GM08714 (cell line): ENCODE results near the gene PRELP.
"Not testable (repeated sequence)": the region's sequence is repeated elsewhere in the genome, so short reads cannot be mapped to it uniquely, and the experiment has no call there.

ENCODE experiments used
- H3K4me3 ChIP-seq: fragments of 200-500 bp; sonication (Bioruptor generic); 2 replicates; pipeline ENCODE4 v1.5.1; 2014; ENCODE audit warnings: mild to moderate bottlenecking, low read length, inconsistent platforms
- ZNF274 ChIP-seq: IDR thresholded peaks from 2 replicates; pipeline ENCODE4 v1.6.1; 2012; ENCODE audit warnings: mild to moderate bottlenecking, low read depth, low read length

The PRELP gene

DNA sequence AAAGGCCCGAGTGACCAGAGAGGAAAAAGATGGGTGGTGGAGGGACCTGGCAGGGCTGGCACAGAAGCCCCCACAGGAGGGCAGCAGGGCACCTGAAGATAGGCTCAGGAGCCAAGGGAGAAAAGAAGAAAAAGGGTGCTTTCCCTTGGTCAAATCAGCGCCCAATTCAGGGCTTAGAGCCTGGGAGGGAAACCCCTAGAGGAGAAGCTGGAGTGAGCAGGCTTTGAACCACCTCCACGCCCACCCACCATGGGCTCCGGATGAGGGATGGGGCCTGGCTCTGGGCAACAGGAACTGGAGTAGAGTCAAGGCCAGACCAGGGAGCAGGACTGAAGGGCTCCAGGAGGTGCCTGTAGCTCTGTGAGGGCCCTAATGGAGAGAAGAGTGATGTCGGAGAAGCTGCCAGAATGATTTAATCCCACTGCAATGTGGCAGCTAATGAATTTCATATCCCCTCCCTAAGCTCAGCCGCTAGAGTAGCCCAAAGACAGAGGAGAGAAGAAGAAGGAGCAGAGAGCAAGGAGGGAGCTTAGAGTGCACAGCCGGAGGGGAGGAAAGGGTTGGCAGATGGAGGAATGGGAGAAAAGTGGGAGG, 12.0 kb upstream of the PRELP start:
- no peak for TF ChIP-seq ZNF274
- H3K4me3 ChIP-seq, result no peak overlapping the region

DNA sequence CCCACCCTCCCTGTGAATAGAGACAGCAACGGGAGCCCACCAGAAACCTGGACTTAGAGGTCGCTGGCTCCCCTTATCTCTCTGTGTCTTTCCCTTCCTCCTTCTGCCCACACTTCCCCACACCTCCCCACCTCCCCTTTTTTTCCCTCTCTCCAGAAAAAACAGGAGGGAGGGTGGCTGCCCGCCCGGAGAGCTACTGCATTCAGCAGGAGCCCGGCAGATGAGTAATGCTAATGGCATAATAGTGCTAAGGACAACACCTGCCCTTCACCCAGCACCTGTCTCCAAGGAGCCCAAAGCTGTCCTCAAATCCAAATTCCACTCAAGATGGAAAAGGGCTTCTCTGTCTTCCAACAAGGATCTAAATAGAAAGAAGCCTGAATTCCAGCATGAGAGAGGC, 11.4 kb upstream of the PRELP start:
- TF ChIP-seq ZNF274, result no peak
- no peak overlapping the region for H3K4me3 ChIP-seq

DNA sequence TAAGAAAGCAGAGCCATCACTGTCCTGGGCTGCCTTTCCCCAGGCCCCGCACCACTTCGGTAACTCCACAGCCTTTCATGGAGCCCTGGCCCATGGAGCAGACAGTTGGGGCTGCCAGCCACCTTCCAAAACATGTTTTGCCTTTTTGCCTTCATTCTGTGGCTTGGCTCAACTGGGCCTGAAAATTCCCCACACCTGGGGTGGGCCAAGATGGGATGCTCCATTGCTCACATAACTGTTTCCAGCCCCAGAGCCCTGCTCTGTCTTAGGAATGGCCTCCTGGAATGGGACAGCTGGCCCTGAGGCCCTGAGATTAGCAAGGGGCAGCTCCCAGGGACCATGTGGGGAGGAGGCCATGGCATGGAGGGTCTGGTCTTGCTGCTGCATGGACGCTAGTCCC, 10.9 kb upstream of the PRELP start:
- no peak overlapping the region for H3K4me3 ChIP-seq
- no peak for TF ChIP-seq ZNF274

DNA sequence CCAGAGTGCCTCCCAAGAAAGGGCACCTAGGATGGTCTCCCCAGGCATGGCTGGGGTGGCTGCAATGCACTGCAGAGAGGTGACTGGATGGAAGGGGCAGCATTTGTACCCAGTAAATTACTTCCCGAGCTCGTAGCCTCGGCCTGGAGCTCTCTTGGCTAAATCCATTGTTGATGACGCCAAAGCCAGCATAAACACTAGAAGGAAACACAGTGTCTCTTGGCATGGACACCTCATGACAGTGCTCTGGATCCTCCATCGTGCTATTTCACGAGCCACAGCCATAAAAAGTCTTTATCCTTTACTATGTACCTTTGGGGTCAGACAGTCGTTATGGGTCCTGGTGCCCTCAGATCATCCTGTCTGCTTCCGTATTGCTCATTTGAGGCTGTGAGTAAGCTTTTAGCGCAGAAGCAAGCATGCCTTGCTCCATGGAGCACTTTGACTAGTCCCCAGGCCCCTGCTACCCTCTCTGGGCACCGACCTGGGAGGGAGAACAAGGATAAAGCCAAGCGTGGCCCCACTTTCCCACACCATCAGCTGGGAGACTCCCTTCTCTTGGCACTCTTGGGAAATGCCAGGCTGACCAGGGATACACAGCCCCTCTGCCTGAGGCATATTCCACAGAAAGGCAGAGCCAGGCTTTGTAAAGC, 10.3 kb upstream of the PRELP start:
- TF ChIP-seq ZNF274, result no peak

DNA sequence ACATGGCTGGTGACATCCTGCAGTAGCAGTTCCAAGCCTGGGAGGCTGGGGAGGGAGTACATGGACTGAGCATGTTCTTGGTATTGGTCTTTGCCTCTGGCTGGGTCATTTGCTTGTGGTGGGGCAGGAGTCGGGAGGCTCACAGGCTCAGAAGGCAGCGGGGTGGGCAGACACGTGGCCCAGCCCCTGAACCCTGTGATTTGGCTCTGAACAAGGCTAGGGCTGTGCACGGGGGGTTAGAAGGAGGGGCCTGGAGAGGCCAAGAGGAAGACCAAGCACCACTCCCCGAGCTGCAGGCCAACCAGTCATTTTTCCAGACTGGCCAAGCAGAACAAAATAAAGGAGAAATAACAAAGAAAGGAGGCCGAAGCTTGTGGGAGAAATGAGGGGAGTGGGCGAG, 9.7 kb upstream of the PRELP start:
- H3K4me3 ChIP-seq, result no peak overlapping the region
- no peak for TF ChIP-seq ZNF274

More for the DNA sequence above, 10.3 kb upstream of the PRELP start:
- H3K4me3 ChIP-seq, result no peak overlapping the region

DNA sequence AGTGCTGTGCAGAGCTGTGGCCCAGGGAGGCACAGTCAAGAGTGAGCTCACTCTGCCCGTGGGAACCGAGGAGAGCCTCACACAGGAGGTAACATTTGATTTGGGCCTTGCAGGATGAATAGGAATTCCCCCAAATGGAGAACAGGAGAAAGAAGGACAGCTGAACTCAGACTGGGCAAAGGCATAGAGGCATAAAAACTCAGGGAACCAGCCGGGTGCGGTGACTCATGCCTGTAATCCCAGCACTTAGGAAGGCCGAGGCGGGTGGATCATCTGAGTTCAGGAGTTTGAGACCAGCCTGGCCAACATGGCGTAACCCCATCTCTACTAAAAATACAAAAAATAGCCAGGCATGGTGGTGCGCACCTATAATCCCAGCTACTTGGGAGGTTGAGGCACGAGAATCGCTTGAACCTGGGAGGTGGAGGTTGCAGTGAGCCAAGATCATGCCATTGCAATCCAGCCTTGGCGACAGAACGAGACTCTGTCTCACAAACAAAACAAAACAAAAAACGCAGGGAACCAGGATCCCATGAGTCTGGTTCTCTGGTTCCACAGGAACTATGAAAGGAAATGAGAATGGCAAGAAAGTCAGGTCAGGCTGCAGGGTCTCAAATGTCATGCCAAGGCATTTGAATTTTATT, 8.6 kb upstream of the PRELP start:
- not testable (repeated sequence) for H3K4me3 ChIP-seq

DNA sequence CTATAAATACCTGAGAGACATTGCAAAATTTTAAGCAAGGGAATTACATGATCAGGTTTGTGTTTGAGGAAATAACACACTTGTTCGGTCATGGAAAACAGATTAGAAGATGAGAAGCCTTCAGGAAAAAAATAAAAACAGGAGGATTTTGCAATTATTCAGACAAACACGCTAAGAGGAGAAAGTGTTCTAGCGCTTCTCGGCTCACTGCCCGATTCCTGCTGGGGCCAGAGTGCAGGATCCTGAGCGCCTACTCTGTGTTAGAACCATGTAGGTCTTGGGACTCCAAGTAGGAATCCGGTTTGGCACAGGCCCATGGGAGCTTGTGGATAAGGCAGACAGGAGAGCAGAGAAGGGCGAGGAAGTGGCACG, 8.1 kb upstream of the PRELP start:
- no peak for TF ChIP-seq ZNF274
- no peak overlapping the region for H3K4me3 ChIP-seq

DNA sequence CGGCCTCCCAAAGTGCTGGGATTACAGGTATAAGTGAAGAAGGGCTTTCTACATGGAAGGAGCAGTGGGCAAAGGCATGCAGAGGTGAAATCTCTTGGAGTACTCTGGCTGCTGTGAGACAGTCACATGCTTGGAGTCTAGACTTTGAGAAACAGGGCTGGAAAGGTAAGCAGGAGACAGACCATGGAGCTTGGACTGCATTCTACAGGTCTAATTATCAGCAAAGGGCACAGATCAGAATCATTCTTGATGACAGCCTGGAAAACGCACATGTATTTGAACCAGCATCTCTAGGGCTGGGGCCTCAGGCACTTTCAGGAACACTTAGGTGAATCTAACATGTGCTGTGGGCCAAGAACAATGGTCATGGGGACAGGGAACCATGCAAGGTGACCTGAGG, 7.3 kb upstream of the PRELP start:
- H3K4me3 ChIP-seq, result no peak overlapping the region
- TF ChIP-seq ZNF274, result no peak

DNA sequence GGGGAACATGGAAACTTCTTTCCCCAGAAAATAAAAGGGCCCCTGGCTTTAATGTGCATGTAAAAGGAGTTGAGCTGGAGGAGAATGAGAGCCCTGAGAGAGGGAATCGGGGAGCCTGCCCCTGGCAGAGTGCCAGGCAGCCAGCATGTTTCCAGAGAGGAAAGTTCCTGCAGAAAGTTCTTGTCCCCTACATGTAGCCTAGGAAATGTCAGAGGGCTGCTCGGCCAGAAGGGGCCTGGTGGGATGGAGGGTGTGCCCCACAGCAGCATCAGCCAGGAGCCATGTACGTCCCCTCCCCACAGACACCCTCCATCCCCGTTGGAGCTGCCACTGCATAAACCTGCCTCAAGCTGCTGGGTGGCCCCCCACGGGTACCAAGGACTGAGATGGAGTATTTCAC, 5.4 kb upstream of the PRELP start:
- no peak overlapping the region for H3K4me3 ChIP-seq
- no peak for TF ChIP-seq ZNF274

DNA sequence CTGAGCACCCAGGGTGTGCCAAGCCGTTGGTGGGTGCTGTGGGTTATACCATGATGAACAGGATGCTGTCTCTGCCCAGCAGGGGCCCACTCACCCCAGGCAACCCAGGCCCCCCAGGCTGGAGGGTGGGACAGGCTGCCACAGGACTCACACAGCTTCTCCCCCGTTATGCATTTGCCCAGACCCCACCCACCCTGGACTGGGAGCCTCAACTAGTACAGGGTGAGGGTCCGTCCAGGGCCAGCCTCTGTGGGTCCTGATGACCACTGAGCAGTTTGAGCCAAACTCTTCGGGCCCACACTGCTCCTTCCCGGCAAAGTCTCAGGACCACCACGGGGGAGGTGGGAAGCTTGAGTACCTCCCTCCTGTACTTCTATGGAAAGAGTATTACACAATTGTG, 3.8 kb upstream of the PRELP start:
- H3K4me3 ChIP-seq, result no peak overlapping the region
- TF ChIP-seq ZNF274, result no peak

DNA sequence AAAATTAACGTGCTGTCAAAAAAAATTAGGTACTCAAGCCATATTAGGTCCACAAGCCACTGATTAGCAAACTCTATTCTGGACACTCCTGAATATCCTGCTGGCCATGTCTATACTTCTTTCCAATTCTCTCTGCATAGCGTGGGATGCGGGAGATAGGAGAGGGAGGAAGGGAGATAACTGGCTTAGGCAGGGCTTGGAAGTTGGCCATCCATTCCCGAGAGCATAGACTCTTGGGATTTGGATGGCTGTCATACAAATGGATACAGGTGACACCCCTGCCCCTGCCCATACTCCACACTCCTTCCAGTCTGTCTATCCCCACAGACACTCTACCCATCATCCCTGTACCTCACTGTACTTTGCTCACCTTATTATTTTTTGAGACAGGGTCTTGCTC, 2.3 kb upstream of the PRELP start:
- no peak overlapping the region for H3K4me3 ChIP-seq
- no peak for TF ChIP-seq ZNF274

DNA sequence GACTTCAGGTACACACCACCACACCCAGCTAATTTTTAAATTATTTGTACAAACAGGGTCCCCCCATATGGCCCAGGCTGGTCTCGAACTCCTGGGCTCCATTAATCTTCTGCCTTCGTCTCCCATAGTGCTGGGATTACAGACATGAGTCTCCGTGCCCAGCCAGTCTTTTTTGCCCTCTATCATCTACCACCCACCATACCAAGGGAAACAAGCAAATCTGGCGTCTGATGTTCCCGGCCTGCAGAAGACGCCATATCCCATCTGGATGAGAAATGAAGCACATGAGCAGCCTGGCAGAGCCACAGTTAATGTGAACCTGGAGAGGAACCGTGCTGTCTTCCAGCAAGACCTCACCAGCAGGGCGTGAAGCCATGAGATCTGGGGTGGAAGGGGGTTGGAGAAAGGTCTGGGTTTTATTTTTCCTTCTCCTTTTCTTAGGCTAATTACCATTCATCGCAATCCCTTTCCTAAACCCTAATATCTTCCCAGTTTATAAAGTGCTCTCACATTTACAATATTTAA, 1.8 kb upstream of the PRELP start:
- no peak overlapping the region for H3K4me3 ChIP-seq
- TF ChIP-seq ZNF274, result no peak

DNA sequence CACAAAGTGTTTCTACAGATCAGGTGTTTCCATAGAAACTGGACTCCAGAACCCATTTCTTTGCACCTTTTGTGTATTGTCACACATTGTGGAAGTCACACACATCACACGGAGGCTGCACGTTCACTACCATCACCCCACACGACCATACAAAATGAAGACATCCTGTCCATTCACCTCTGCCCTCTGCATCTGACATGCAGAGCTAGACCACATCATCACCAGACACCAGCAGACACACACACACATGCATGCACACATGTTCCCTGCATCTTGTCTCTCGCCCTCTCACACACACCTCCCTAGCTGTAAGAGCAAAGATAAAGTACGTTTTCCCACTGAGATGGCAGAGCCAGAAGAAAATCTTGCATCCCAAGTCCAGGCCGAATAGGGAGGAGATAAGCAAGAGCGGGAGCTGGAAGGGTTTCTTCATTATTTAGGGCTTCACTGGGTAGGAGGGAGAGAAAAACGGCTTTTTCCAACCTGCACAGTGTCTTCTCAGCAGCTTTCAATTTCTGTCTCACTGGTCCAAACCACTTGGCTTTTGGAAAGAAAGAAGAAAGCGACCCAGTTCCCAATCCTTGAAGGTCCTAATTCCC, 709 bp downstream of the PRELP start:
- TF ChIP-seq ZNF274, result no peak
- H3K4me3 ChIP-seq, result no peak overlapping the region

DNA sequence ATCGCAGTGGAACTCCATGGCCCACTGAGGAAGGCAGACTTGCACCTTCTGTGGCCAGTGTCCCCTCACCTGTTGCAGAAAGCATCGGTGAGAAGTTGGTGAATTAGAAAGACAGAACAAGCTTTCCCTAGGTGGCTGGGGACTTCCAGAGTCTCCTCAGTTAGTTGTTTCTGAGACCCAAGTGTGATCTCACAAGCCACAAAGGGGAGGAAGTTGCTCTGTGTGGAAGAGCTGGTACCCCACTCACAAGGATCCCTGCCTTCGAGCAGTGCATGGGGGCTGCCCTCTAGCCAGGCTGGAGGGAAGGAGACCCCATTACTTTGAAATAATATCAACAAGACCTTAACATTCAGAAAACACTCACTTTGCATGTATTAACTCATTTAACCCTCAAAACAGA, 2.1 kb downstream of the PRELP start:
- H3K4me3 ChIP-seq, result no peak overlapping the region
- TF ChIP-seq ZNF274, result no peak

DNA sequence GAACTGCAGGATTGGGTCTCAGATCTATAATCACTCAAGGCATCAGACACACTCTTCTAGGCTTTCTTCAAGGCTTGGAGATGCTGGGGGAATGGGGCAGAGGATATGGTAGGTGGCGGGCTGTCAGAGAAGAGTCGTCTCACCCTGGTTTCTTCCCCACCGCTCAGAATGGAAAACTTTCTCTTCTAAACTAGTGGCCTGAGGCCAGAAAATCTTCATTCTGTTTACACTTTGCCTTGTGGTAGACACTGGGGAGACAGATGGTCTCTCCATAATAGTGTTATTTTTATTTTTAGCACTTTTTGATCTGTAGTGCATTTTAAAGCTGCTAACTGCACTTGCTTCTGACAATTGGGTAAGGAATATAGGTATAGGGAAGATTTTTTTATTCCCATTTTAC, 2.6 kb downstream of the PRELP start:
- H3K4me3 ChIP-seq, result no peak overlapping the region
- TF ChIP-seq ZNF274, result no peak
